Measurements from ENCODE around the gene SUGCT. TPM values are rescaled to one million over a fixed set of nuclear protein-coding genes. Genes with fewer than 3 reads are reported as not detected.
"Not testable (repeated sequence)": the region's sequence is repeated elsewhere in the genome, so short reads cannot be mapped to it uniquely, and the experiment has no call there.

SUGCT gene
- polyA plus RNA-seq, 3 donors = 11.2 to 15.4 (median 12.3) TPM

DNA sequence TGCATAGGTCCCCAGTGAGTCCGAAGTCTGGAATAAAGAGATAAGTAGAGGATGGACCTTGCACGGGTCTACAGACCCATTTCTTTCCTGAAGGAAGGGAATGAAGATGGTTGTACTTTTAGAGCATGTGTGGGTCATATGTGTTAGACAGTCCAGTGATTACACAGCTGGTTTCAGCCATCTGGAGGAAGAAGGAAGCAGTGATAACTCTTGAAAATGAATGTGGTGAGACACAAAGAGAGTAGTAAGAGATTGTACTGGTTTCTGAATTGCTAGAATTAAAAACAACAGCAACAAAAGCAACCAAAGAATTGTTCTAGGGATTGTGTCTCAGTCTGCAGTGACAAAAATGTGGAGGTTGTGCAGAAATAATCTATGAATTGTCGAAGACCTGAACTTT is 258.9 kb downstream of the SUGCT start:
- DNase-seq (ENCODE audit: low read depth in 3 of 3, low spot score in 2 of 3) = no peak

DNA sequence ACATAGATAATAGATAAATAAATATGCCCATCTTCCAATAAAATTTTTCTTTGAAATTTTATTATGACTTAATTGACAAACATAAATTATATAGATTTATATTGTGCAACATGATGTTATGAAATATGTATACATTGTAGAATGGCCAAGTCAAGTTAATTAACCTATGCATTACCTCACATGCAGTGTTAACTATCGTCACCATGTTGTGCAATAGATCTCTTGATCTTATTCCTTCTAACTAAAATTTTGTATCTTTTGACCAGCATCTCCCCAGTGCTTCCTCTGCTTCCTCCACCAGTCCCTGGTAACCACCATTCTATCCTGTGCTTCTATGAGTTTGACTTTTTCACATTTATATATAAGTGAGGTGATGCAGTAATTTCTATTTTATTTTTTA is 259.6 kb downstream of the SUGCT start:
- DNase-seq (ENCODE audit: low read depth in 3 of 3, low spot score in 2 of 3) = no peak

DNA sequence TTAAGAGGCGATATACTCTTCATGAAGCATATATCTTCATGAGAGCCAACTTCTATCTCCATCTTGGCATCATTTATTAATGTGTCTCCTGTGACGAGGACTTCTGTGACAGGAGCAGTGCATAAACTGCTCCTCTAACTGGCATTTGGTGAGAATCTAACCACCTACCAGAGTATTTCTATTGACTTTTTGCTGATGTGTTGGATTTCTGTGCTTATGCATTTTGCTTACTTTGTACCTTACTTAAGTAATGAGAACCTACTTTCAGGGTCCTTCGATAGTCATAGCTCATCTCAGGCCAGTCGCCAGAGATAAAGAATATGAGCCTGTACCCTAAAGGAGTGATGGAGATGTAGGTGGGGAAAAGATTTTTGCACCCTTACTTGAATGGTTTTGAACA is 265.7 kb downstream of the SUGCT start:
- no peak for DNase-seq (ENCODE audit: low read depth in 3 of 3, low spot score in 2 of 3)

DNA sequence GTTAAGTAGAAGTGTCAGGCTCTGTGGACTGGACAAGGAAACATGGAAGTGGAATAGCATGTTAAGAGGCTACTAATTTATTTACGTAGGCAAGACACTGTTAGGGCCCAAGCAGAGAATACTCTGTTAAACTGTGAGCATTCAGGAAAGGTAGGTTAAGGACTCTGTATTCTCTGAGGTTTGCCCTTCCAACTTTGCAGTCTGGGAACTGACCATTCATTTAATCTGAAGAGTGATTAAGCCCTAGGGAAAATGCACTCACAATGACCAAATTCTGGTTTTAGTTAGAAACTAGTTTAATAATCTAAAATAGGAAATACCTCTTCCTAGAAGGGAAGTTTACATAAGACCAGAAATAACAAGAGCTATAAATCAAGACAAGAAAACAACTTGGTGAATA is 266.6 kb downstream of the SUGCT start:
- DNase-seq (ENCODE audit: low read depth in 3 of 3, low spot score in 2 of 3) = no peak

DNA sequence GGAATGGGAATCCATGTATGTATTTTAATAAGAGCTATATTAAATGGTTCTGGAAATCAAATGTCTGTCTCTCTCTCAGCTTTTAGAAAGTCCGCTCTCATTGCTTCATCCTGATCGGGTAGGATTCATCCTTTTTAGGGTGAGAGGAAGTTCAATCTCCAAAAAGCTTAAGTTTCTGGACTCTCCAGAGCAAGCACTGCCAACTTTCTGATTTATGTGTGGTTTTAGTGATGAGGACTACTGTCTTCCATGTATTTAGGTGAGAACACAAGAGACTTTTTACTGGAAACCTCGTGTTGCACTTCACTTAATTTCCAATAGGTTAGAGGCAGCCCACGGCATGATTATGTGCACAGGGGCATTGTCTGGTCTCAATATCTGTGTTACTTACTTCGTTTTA is 267.9 kb downstream of the SUGCT start:
- DNase-seq (ENCODE audit: low read depth in 3 of 3, low spot score in 2 of 3) = no peak

DNA sequence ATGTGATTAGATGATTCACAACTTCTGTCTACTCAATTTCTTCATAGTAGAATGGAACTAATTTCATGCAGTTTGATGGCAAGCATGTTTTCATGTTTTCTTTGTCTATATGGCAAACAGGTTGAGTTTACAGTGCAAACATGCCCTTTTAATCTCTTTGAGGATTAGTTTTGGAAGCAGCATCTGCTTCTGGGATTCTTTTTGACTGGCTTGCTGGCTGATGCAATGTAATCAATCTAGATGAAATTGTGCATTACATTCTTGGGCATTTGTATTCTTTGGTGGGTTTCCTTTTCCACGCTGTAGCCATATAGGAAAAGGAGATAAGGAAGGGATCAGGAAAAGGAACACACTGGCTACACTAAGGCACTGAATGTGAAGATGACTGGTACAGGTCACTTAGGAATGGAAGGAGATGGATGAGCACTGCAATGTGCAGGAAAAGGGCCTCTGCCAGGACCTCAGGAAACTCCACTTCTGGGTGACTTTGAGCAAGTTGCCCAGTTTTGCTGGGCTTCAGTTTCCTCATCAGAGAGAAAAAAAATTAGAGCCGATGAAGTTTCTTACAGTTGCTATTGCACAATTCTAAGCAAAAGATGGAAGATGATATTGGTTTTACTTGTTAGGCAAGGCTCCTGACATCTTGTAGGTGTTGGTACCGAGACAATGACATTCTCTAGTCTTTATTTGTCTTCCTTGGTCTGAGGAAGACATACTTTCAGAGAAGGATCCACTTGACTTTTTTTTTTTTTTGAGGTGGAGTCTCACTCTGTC is 269.1 kb downstream of the SUGCT start:
- DNase-seq (ENCODE audit: low read depth in 3 of 3, low spot score in 2 of 3) = no peak

DNA sequence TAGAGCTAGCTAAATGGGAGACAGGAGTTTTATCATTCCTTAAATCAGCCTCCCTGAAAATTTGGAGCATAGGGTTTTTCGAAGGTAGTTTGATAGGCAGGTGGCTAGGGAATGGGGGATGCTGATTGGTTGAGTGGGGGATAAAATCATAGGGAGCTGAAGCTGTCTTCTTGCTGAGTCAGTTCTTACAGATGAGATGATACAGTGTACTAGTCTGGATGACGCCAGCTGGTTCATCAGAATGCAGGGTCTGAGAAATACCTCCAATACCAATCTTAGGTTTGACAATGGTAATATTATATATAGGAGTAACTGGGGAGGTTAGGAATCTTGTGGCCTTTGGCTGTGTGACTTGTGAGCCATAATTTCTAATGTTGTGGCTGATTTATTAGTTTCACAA is 271.2 kb downstream of the SUGCT start:
- DNase-seq (ENCODE audit: low read depth in 3 of 3, low spot score in 2 of 3) = no peak

DNA sequence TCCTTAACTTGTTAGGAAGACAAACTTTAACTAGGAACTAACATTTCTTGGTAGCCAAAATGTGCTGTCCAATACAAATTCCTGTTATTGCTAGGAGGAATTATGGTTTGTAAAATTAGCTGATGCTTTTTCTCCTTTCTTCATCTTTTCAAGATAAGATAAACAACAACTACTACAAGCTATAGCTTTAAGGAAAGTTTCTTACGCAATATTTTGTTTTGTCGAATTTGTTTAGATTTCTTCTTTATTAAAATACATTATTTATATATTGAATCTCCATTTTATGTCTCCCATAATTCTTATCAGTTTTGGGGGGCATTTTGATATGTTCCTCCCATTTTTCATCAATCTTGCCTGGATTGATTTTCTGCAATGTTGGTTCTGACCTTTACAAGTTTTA is 277.5 kb downstream of the SUGCT start:
- no peak for DNase-seq (ENCODE audit: low read depth in 3 of 3, low spot score in 2 of 3)

DNA sequence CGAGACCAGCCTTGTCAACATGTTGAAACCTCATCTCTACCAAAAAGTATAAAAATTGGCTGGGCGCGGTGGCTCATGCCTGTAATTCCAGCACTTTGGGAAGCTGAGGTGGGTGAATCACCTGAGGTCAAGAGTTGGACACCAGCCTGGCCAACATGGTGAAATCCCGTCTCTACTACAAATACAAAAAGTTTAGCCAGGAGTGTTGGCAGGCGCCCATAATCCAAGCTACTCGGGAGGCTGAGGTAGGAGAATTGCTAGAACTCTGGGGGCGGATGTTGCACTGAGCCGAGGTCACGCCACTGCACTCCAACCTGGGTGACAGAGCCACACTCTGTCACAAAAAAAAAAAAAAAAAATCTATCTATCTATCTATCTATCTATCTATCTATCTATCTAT is 279.9 kb downstream of the SUGCT start:
- DNase-seq (ENCODE audit: low read depth in 3 of 3, low spot score in 2 of 3) = not testable (repeated sequence)

DNA sequence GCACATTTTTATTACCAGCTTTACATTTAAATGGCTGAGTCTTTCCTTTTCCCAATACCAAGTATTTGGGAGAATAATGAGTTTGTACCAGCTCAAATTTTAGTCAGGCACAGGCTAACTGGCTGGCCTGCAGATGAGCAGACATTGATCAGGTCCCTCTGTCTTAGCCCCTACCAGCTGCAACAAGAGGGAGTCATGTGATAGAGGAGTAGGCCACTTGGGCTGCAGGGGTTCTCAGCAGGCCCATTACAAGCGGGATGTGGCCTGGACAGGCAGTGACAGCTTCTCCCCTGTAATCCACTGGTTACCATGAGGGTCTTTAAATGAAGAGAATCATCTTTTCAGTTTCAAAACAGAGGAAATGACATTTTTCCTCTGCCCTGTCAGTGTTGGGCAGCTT is 283.6 kb downstream of the SUGCT start:
- DNase-seq (ENCODE audit: low read depth in 3 of 3, low spot score in 2 of 3) = no peak

DNA sequence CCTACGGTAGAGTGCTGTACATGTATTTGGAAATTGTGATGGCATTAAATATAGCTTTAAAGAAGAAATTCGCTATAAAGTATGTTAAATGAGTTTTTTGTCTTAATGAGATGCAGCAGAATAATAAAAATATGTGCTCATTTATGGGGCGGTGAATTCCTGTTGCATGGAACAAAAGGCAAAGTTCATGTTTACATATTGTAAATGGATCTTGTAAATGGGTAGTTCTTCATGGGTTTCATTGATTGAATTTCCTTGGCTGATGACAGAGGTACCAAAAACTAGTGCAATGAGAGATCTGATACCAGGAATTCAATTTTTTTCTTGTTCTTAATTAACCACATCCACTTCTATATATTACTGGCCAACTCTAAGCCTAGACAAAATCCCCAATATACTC is 284.2 kb downstream of the SUGCT start:
- no peak for DNase-seq (ENCODE audit: low read depth in 3 of 3, low spot score in 2 of 3)

DNA sequence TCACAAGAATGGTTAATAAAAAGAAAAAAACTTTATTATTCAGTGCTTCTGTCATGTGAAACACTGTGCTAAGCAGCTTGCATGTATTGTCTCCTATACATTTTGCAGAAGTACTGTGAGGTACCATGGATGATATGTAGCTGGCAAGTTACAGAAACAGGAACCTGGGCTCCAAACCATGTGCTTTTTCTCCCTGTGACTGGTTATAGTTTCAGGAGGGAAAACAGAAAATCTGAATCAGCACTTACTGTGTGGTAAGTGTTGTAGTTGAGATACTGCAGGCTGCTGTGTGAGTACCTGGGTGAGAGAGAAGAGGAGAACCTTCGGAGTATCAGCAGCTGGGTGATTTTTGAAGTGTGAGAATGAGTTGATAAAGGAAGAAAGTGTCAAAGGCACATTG is 285.0 kb downstream of the SUGCT start:
- no peak for DNase-seq (ENCODE audit: low read depth in 3 of 3, low spot score in 2 of 3)

DNA sequence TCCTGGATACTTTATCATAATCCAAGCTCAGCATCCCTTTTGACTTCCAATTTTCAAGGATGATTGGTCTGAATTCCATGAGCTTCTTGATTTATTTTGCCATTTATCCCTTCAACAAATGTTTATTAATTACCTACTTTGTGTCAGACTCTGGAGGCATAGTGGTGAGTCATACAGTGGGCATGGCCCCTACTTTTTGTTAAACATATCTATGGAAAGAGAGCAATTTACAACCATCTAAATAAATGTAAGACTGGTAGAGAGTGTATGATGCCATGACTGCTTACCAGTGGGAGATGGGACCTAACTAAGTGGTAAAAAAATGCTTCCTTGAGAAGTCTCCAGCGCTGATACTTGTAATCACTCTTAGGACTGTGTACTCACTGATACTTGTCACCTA is 286.6 kb downstream of the SUGCT start:
- no peak for DNase-seq (ENCODE audit: low read depth in 3 of 3, low spot score in 2 of 3)

DNA sequence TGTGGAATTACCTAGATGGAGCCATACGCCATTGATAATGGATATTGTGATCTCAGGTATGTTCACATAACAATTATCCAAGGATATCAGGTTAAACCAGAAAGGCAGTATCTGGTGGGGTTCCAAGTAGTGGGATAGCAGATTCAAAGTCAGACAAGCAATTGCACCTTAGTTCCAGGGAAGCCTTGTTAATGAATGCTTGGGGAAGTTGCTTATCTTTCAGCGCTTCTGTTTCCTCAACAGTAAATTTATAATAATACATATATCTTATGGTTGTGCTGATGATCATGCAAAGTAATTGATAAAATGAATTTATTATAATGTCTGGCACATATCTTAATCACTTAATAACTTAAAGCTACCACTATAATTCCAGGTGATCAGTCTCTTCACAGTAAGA is 290.9 kb downstream of the SUGCT start:
- DNase-seq (ENCODE audit: low read depth in 3 of 3, low spot score in 2 of 3) = no peak

DNA sequence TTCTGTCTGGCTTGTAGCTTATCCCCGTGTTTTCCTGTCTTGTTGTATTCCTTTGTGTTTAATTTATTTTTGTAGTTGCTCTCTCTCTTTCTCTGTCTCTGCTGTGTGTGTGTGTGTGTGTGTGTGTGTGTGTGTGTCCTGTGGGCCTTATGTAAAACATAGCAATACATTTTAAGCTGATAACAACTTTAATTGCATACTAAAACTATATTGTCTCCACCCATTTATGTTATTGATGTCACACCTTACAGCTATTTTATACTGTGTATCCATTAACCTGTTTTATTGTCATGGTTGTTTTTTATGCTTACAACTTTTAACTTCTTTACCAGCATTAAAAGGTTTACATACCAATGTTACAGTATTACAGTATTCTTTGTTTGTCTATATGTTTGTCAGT is 293.6 kb downstream of the SUGCT start:
- DNase-seq (ENCODE audit: low read depth in 3 of 3, low spot score in 2 of 3) = no peak

DNA sequence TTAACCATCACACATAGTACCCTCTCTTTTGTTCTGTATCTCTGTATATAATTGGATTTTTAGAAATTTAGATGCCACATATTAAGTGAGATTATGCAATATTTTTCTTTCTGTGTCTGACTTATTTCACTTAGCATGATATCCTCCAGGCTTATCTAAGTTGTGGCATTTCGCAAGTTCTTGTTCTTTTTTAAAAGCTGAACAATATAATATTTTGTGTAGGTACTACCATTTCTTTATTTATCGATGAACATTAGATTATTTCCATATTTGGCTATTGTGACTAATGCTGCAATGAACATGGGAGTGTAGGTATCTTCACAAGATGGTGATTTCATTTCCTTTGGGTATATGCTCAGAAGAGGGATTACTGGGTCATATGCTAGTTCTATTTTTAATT is 295.0 kb downstream of the SUGCT start:
- DNase-seq (ENCODE audit: low read depth in 3 of 3, low spot score in 2 of 3) = no peak

DNA sequence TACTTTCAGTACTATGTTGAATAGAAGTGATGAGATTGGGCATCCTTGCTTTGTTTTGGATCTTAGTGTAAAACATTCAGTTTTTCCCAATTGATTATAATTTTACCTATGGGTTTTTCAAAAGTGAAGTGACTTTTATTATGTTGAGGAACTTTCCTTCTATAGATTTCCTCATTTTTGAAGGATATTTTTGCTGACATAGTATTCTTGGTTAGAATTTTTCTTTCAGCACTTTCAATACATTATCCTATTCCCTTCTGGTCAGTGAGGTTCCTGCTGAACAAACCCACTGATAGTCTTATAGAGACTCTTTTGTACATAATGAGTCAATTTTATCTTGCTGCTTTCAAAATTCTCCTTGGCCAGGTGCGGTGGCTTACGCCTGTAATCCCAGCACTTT is 297.2 kb downstream of the SUGCT start:
- no peak for DNase-seq (ENCODE audit: low read depth in 3 of 3, low spot score in 2 of 3)

DNA sequence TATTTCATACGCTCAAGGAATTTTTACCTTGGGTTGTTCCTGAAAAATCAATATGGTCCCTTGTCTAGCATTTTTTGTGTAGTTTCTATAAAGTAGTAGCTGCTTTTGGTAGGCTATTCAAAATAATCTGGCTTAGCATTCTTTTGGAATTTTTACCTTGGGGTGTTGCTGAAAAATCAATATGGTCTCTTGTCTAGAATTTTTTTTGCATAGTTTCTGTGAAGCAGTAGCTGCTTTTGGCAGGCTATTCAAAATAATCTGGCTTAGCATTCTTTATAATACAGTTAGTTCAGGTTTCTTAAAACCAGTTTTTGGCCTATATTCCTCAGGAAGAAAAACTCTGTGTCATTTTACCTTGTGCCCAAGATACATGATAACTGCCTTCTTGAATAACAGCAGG is 301.9 kb downstream of the SUGCT start:
- DNase-seq (ENCODE audit: low read depth in 3 of 3, low spot score in 2 of 3) = no peak

DNA sequence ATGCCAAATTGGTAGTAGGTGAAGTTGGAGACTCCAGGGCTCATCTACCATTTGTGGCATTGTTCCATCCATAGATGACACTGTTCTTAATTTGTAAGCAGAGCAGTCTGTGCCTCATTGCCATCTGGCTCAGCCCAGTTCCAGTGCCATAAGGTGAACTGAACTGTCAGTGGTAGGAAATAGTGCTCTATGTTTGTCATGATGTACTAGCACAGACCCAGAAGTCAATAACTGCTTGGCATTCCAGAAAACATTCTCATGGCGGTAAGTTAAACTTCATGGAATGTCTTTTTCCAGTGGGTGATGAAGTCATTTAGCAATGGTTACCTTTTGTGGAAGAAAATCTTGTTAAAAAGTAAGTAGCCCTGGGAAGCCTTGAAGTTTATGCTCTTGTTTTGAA is 302.7 kb downstream of the SUGCT start:
- no peak for DNase-seq (ENCODE audit: low read depth in 3 of 3, low spot score in 2 of 3)

DNA sequence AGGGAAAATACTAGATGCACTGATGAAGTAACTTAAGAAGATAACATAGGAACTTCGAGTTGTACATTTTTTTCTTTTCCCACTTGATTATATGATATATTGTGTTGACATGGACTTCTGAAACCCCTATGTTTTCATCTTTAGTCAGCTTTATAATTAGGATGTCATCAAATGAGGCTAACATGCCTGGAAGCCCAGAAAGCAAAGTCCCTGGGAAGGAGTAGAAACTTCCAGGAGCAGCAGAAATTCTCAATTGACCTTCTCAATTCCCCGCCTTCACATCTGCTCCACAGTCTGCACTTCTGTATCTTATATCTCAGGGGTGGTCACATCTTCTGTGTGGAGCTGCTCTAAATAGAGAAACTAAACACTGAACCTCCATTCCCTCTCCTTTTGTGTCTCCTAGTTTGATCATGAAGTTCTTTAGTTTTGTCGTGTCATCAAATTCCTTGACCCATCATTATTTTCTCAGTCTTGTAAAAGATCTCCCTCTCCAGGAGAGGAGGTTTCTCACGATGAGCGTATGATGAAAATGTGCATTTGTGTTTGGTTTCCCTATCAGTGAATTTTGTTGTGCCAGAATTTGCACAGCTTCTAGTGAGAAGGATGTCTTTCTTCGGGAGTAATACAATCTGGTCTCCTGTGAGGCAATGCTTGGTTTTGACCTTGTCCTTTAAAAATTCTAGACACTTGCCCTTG is 303.3 kb downstream of the SUGCT start:
- no peak for DNase-seq (ENCODE audit: low read depth in 3 of 3, low spot score in 2 of 3)

DNA sequence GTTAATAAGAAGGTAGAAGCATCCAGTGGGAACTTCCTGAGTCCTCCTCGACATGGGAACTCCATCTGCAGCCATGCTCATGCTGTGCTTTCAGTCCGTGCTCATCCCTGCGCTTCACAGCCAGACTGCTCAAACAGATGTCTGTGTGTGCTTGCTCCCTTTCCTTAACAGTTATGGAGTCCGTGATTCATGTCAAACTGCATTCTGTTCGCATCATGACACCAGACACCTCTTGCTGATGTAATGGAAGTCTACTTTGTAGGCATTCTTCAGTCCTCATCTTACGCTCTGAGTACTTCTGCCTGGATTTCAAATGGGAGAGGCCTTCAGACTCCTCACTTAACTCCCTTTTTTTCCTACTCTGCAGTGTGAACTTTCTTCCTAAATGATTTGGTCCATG is 304.9 kb downstream of the SUGCT start:
- DNase-seq (ENCODE audit: low read depth in 3 of 3, low spot score in 2 of 3) = no peak

DNA sequence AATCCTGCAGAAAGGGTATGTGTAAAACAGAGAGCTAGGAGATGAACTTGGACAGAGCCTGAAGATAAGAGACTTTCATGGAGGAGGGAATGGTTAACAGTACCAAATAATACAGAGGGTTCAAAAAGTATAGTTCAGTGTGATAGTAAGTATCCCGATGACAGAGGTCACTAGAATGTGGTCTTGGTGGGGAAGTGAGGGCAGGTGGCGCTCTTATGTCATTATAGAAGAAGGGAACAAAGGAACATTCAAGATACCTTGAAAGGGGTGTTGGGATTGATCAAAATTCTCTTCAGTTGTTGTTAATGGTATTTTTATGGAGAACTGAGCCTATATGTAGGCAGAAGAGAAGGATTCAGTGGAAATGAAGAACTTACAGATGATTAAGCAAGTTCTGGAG is 312.5 kb downstream of the SUGCT start:
- DNase-seq (ENCODE audit: low read depth in 3 of 3, low spot score in 2 of 3) = no peak

DNA sequence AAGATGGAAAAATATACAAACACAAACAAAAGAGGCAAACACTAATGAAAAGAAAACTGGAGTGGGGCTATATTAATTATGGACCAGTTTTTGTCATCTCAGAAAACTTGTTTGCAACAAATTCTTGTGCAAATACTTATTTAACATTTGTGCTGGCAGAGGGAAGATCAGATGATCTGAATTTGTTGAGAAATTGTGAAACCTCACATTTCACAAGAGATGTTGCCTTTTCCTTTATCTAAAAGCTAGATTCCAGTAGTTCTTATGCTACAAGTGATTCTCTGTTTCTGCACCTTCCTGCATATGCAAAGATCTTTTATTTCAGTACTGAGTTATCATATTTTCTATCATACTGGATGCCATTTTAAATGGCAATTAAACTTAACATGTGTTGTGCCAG is 320.7 kb downstream of the SUGCT start:
- DNase-seq (ENCODE audit: low read depth in 3 of 3, low spot score in 2 of 3) = no peak
